ENCODE data around the gene SH2D4B.

GRCh38 chr10:80504897-80505465 lies 32.7 kb upstream of the SH2D4B start:
- TF ChIP-seq CTCF (IDR thresholded peaks at IDR 0.05): no peak
- no peak for TF ChIP-seq POLR2A (IDR thresholded peaks at IDR 0.05)
